ENCODE measurements around the gene MICAL2.

Gene MICAL2

GRCh38 chr11:12147827-12148226 is 37.4 kb downstream of the MICAL2 start (continued):
- no peak for TF ChIP-seq ZNF704 (tag by site-specific recombination; IDR thresholded peaks at IDR 0.05)
- TF ChIP-seq ZNF184 (tag by site-specific recombination; IDR thresholded peaks at IDR 0.05) = no peak
- no peak for TF ChIP-seq ZNF366 (tag by site-specific recombination; conservative IDR thresholded peaks at IDR 0.05)

GRCh38 chr11:12148466-12148865 is 38.1 kb downstream of the MICAL2 start:
- no peaks in the 10 kb centered on the region for H3K4me1 ChIP-seq (ENCODE audit: control insufficient read depth, insufficient read depth, low read length)
- ChIA-PET POLR2A (no interaction called here), CTCF (interaction anchor here (1.2 kb wide), 1 partner anchor 8 kb away, joined by 6 read pairs; no protein-coding TSS in a partner anchor)
- no peak overlapping the region for H3K27ac ChIP-seq (ENCODE audit: extremely low read depth, low read depth, low read length)
- no peaks in the 10 kb centered on the region for H3K36me3 ChIP-seq (ENCODE audit: control insufficient read depth in 2 of 2, insufficient read depth in 1 of 2, low read length in 2 of 2)
- no peak overlapping the region for H3K4me3 ChIP-seq (ENCODE audit: low read depth, low read length)
- H3K9me3 ChIP-seq (ENCODE audit: control insufficient read depth, insufficient read depth, low read depth, low read length) = no peaks in the 10 kb centered on the region
- TF ChIP-seq ZNF239 (tag by site-specific recombination; IDR thresholded peaks at IDR 0.05) (no peak), ZNF433 (tag by site-specific recombination; IDR thresholded peaks at IDR 0.05; ENCODE audit: low read depth) (no peak), BCL6B (tag by site-specific recombination; IDR thresholded peaks at IDR 0.05) (no peak), IKZF3 (tag by site-specific recombination; IDR thresholded peaks at IDR 0.05) (no peak), PRDM6 (tag by site-specific recombination; IDR thresholded peaks at IDR 0.05) (no peak)

- Histone ChIP-seq H3K9me3 (ENCODE audit: control insufficient read depth, insufficient read depth, low read depth, low read length) (no peaks in the 10 kb centered on the region), H3K27ac (ENCODE audit: extremely low read depth, low read depth, low read length) (no peak overlapping the region), H3K36me3 (ENCODE audit: control insufficient read depth in 2 of 2, insufficient read depth in 1 of 2, low read length in 2 of 2) (no peaks in the 10 kb centered on the region), H3K4me1 (ENCODE audit: control insufficient read depth, insufficient read depth, low read length) (no peaks in the 10 kb centered on the region), H3K4me3 (ENCODE audit: low read depth, low read length) (no peak overlapping the region)
- POLR2A ChIA-PET = no interaction called here
- no peak for TF ChIP-seq GLI4 (tag by site-specific recombination; IDR thresholded peaks at IDR 0.05)
- TF ChIP-seq KLF1 (tag by site-specific recombination; IDR thresholded peaks at IDR 0.05) = no peak
- peak; percentile 66 for TF ChIP-seq EGR2 (tag by site-specific recombination; IDR thresholded peaks at IDR 0.05; ENCODE audit: low read depth)
- peak; percentile 75 for TF ChIP-seq ZFHX2 (tag by site-specific recombination; conservative IDR thresholded peaks at IDR 0.05)
- CTCF ChIA-PET = interaction anchor here (1.2 kb wide), 1 partner anchor 8 kb away, joined by 6 read pairs; no protein-coding TSS in a partner anchor
Measured at GRCh38 chr11:12148882-12149281, 38.5 kb downstream of the MICAL2 start.

- Histone ChIP-seq H3K27ac (ENCODE audit: extremely low read depth, low read depth, low read length) (no peak overlapping the region), H3K4me3 (ENCODE audit: low read depth, low read length) (no peak overlapping the region), H3K36me3 (ENCODE audit: control insufficient read depth in 2 of 2, insufficient read depth in 1 of 2, low read length in 2 of 2) (no peaks in the 10 kb centered on the region), H3K4me1 (ENCODE audit: control insufficient read depth, insufficient read depth, low read length) (no peaks in the 10 kb centered on the region), H3K9me3 (ENCODE audit: control insufficient read depth, insufficient read depth, low read depth, low read length) (no peaks in the 10 kb centered on the region)
- CTCF ChIA-PET = no interaction called here
- POLR2A ChIA-PET = no interaction called here
- TF ChIP-seq HOXA7 (CRISPR knock-in tag; IDR thresholded peaks at IDR 0.05; ENCODE audit: borderline replicate concordance) = no peak
- TF ChIP-seq ZFHX2 (tag by site-specific recombination; conservative IDR thresholded peaks at IDR 0.05) = peak; percentile 26; the same call in 1 of the 2 replicates
- TF ChIP-seq KLF1 (tag by site-specific recombination; IDR thresholded peaks at IDR 0.05) = no peak
- no peak for TF ChIP-seq ZNF426 (tag by site-specific recombination; IDR thresholded peaks at IDR 0.05)
- no peak for TF ChIP-seq ZNF132 (tag by site-specific recombination; IDR thresholded peaks at IDR 0.05; ENCODE audit: borderline replicate concordance)
- no peak for TF ChIP-seq ZNF548 (tag by site-specific recombination; IDR thresholded peaks at IDR 0.05)
- no peak for TF ChIP-seq ZNF16 (tag by site-specific recombination; IDR thresholded peaks at IDR 0.05; ENCODE audit: low read depth)
- TF ChIP-seq ZNF404 (tag by site-specific recombination; IDR thresholded peaks at IDR 0.05) = no peak
- no peak for TF ChIP-seq ZNF610 (tag by site-specific recombination; IDR thresholded peaks at IDR 0.05; ENCODE audit: borderline replicate concordance)
- TF ChIP-seq ZNF677 (tag by site-specific recombination; IDR thresholded peaks at IDR 0.05) = no peak
- TF ChIP-seq EGR2 (tag by site-specific recombination; IDR thresholded peaks at IDR 0.05; ENCODE audit: low read depth) = peak; percentile 12; the same call in 1 of the 2 replicates
- no peak for TF ChIP-seq INSM2 (tag by site-specific recombination; IDR thresholded peaks at IDR 0.05)
- no peak for TF ChIP-seq ZNF202 (tag by site-specific recombination; IDR thresholded peaks at IDR 0.05; ENCODE audit: borderline replicate concordance)
Measured at GRCh38 chr11:12149672-12150225, 39.4 kb downstream of the MICAL2 start.

Data from HEK293 (cell line).